GM18511 (cell line): Measurements from ENCODE around the gene GPX3.
A peak's percentile ranks its signal among the peaks of the same experiment; 100 is the strongest.

ENCODE experiments used
- ATAC-seq: cut with Tn5 transposase; IDR thresholded peaks from one replicate; pipeline ENCODE4 v1.9.1; 2021; ENCODE audit warnings: mild to moderate bottlenecking, moderate library complexity; ENCODE audit not compliant: unreplicated experiment

GPX3 gene

DNA sequence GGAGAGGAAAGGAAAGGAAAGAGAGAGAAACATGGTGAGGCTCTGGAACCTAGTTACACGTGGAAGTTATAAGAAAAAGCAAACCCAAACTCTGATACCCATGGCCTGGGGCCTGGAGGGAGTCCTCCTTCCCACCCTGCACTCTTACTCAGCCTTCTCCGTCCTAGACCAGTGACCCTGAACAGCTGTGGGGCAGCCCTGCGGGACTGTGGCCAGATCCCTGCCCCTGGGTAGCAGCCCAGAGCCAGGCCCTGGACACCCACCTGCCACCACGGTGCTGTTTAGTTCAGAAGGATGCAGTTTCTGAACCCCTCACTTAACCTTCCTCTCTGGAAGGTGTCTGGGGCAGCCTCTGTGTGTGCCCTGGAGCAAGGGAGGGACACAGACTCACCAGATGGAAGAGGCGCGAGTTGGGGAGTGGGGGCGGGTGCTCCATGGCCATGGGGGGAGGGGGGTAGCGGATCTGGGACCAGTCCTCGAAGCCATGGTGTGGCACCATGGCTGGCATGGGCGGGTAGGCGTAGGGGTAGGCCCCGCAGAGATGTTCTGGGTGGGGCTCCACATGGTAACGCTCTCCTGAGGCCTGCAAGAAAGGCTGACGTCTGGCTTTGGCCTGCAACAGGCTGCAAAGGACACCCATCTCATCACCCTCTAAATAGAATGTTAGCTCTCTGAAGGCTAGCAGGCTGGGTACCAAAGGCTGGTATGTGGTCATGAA lies 13.0 kb downstream of the GPX3 start:
- no peak for ATAC-seq

DNA sequence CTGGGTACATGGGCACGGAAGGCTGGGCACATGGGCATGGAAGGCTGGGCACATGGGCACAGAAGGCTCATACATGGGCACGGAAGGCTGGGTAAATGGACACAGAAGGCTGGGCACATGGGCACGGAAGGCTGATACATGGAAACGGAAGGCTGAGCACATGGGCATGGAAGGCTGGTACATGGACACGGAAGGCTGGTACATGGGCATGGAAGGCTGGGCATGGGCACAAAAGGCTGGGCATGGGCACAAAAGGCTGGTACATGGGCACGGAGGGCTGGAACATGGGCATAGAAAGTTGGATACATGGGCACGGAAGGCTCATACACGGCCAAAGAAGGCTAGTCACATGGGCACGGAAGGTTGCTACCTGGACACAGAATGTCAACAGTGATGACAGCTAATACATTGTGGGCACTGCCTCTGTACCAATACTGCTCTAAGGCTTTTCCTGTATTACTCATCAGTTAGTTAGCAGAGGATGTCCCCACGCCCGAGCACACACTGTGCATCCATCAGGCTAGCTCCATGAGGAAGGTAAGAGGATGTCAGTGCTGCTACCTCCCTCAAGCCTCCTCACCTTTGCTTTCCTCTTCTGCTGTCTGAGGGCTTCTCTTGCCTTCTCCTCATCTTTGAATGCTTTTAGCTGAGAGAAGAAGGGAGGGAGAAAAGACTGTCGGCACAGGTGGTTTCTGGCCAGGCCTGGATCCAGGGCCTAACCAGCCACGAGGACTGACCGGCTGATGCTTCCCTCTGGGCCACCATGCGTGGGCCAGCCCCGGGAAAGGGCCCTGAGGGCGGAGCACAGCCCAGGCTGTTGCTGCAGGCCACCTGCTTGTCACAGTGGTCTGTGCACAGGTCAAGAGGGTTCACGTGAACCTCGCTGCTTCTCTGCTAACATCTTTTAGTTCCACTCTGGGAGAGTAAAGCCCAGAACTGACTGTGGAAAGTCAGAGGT lies 14.3 kb downstream of the GPX3 start:
- no peak for ATAC-seq

DNA sequence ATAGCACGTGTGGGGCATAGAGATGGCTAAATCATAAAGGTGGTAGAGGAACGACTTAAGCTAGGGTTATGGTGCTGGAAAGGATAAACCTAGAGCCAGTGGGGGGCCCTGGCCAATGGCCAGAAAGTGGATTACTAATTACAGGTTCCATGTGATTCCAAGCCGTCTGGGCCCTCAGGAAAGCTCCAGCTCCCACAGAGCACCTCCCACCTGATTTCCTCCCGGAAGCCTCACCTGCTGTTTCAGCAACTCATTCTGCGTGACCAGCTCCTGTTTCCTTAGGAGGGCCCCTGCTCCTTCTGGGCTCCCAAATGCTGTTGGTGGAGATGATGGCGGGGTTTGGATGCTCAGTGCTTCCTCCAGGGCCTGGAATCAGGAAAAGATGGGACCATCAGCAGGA lies 16.2 kb downstream of the GPX3 start:
- ATAC-seq: no peak

DNA sequence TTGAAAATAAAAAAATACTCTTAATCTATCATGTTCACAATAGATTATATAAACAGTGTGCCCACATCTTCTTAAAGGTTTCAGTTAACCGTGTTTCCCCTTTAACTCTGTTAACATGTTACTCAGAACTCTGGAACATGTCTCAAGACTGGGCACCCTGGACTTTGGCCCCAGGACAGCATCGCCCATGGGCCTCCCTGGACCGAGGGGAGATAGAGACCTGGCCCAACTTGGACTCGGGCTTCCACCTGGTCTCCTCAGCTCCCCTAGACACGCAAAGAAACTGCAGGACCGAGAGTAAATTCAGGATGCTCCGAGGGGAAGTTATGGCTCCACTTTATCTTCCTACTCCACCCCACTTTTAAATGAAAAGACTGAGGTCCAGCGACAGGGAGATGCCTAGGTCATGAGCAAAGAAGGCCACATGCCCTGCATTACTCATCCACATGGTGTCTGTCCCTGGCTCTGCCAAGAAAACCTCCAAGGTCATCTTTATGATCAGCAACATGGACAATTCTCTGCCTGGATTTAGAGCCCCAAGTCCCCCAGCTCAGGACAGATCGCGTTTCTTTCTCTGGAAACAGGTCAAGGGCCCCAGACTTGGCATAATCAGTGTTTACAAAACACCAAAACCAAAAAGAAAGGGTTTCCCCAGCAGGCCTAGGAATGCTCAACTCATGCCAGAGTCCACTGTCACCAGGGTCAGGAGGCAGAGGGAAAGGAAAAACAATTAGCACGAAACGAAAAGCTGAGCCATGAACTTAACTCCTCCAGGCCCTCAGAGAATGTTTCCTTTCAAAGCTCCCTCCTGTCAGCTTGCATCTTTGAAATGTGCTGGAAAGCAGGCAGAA lies 17.4 kb downstream of the GPX3 start:
- ATAC-seq: no peak

GRCh38 chr5:151038412-151038745 lies 18.0 kb downstream of the GPX3 start:
- ATAC-seq: no peak

GRCh38 chr5:151038801-151039238 lies 18.4 kb downstream of the GPX3 start:
- no peak for ATAC-seq

GRCh38 chr5:151039665-151040064 lies 19.3 kb downstream of the GPX3 start:
- no peak for ATAC-seq

- no peak for ATAC-seq
These were observed 19.9 kb downstream of the GPX3 start for GRCh38 chr5:151040211-151040747.

DNA sequence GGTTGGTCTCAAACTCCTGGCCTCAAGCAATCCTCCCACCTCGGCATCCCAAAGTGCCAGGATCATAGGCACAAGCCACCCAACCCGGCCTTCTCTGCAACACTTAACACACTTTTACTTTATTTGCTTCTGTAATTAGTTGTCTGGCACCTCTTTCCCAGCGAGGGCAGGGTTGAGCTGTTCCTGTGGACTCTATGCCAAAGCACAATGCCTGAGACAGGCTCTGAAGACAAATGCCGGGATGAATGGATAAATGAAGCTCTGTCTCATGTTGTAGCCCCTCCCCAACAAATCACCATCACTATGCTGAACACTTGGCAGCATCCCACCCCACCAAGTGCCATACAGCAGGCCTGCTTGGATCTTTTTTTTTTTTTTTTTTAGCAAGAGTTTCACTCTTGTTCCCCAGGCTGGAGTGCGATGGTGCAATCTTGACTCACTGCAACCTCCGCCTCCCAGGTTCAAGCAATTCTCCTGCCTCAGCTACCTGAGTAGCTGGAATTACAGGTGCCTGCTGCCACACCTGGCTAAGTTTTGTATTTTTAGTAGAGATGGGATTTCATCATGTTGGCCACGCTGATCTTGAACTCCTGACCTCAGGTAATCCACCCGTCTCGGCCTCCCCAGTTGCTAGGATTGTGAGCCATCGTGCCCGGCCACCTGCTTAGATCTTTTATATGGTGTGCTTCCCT lies 21.3 kb downstream of the GPX3 start:
- no peak for ATAC-seq

GRCh38 chr5:151042453-151043093 lies 22.2 kb downstream of the GPX3 start:
- ATAC-seq: no peak

DNA sequence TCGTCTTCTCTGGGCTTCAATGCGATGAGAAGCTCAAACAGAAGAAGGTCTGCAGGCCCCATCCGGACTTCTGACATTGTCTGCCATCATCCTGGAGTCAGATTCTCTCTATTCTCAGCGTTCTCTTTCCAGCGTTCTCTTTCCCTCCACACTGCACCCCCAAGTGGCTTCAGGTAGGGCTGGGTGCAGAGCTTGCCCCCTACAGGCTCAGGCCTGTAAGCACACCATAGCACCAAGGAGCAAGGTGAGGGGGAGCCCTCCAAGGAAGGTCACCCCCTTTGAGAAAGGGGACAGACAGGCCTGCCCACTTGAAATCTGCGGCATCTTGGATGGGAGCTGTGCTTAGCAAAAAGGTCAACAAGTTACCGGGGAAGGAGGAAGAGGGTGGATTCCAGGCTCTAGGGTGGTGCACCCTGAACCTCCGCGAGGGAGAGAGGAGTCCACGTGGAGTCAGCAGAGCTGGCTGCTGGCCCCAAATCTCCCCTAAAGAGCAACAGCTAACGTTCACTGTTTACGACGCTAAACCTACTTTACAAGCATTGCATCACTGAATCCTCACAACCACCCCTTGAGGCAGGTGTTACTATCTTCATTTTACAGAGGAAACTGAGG lies 27.5 kb downstream of the GPX3 start:
- ATAC-seq: peak; percentile 58

GRCh38 chr5:151048526-151048925 lies 28.1 kb downstream of the GPX3 start:
- ATAC-seq: no peak

GRCh38 chr5:151051066-151051930 lies 30.9 kb downstream of the GPX3 start:
- ATAC-seq: peak; percentile 79

DNA sequence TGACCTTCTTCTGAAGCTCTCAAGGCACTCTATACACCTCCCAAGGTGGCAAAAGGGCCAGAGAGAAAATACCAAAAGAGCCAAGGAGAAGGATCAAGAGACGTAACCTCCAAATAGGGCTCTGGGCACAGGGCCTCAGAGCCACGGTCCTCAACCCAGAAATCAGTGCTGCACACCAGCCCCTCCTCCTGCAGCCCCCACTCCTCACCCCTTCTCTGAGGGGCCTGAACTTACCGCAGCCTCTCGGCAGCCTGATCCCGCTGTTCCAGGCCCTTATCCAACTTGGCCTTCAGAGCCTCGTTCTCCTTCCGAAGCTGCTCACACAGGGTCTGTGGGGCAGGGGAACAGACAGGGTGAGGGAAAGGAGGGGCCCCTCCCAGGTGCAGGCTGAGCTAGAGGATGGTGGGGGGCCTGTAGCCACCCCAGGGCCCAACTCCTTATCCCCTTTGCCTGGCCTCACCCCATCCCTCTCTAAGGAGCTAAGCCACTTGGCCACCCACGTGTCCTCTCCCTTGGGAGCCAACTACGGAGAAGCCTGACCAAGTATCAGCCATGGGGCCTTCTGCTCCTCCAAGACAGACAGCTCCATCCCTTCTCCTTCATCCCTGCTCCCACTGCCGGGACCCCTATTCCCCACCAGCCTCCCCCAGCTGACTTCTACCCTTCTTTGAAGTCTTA lies 31.7 kb downstream of the GPX3 start:
- no peak for ATAC-seq

GRCh38 chr5:151052836-151053235 lies 32.4 kb downstream of the GPX3 start:
- no peak for ATAC-seq

- ATAC-seq: no peak
These were observed 33.5 kb downstream of the GPX3 start for GRCh38 chr5:151053796-151054462.

DNA sequence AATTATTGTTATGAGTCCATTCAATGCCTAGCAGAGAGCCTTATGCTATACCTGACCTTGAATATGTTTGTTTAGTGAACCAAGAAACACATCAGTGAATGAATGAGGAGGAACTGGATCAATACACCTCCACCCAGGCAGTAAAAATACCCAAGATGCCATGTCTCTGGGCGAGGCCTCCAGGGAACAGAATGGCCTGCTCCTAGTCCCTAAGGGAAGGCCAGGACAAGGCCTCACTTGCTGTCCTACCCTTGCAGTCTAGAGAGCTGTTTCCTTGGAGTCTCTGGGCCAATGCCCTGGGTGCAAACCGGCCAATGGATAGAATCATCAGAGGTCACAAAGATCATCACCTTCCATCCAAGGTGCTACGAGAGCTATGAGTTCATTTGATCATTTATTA lies 34.3 kb downstream of the GPX3 start:
- ATAC-seq: no peak
